ENCODE measurements around the gene CNTNAP2.

The CNTNAP2 gene

DNA sequence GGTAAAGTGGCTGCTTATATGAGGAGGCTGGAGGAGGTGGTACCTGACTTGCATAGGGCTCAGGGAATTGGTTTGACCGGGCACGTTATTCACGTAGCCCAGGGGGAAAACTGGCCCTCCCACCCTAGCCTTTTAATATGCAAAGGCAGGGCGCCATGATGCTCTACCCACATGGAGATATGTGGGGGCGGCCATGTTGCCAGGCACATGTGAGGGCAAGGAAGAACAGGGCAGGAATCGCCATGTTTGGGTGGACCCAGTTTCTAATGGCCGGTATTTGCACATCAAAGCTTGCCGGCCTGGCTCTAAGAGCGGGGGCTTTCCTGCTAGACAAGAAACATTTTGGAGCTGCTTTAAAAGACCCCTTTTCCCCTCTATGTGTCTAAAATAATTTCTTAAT, 1524.2 kb downstream of the CNTNAP2 start:
- TF ChIP-seq GATA2 (IDR thresholded peaks at IDR 0.05; ENCODE audit: low read depth, low read length) (no peak), GATA3 (IDR thresholded peaks at IDR 0.05; ENCODE audit: low read depth, low read length) (no peak)

DNA sequence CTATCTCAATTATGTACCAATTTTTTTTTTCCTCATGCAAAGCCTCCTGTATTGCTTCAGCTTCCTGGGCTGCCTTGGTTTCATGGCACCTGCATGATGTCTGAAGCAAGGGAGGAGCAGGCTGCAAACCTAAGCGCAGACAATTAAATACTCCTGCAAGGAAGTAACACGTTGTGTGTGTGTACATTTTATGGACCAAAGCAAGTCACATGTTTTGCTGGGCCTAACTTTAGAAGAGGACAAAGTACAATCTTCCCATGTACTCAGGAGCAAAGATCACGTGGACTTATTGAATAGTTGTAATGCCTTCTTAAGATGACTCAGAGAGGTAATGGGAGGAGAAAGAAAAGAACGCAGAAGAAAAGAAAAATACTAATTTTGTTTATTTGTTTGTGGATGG, 1530.0 kb downstream of the CNTNAP2 start:
- TF ChIP-seq GATA3 (IDR thresholded peaks at IDR 0.05; ENCODE audit: low read depth, low read length) = no peak
- no peak for TF ChIP-seq GATA2 (IDR thresholded peaks at IDR 0.05; ENCODE audit: low read depth, low read length)

DNA sequence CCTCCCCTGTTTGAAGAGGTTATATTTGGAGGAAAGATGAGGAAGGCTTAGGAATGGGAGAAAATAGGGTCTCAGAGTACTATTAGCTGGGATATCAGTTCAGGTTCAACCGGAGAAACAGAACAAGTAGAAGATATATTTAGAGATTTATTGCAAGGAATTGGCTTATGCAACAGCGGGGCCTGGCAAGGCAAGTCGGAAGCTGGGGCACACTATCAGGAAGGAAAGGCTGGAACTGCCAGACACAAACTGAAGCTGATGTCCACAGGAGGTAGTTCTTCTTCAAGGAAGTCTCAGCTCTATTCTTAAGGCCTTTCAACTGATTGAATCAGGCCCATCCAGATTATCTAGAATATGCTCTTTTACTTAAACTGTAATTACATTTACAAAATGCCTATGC, 1534.4 kb downstream of the CNTNAP2 start:
- TF ChIP-seq GATA3 (IDR thresholded peaks at IDR 0.05; ENCODE audit: low read depth, low read length) (no peak), GATA2 (IDR thresholded peaks at IDR 0.05; ENCODE audit: low read depth, low read length) (no peak)

DNA sequence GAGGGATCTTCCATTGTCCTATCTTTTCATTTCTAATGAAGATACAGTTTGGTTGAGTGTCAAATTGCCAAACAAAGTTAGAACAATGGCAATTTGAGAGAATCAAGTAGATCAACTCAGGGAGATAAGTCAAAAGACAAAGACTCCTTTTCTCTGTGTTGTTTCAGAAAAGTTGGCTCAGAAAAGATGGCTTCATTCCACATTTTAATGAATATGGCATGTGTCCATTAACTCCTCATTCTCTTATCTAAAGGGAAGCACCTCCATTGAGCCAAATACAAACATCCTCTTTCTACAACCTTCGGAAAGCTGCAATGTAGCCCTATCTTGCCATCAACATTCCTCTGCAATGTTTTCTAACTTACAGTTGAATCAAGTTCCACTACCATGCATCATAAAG, 1535.0 kb downstream of the CNTNAP2 start:
- no peak for TF ChIP-seq GATA3 (IDR thresholded peaks at IDR 0.05; ENCODE audit: low read depth, low read length)
- no peak for TF ChIP-seq GATA2 (IDR thresholded peaks at IDR 0.05; ENCODE audit: low read depth, low read length)

DNA sequence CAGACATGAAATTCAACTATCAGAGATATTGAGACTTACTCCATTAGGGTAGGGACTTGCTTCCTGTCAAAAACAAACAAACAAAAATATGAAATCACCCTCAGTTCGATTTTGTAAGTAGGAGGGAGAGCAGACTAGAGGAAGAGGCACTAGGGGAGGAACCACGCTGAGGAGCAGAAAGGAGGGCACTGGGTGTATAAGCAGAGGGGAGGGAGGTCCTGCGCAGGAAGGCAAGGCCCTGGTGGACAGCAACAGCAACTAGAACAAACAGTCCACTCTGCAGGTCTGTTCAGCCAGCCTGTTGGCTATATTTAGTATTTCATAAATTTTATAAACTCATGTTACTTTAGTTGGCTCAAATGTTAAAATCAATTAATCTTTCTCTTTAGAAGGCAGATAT, 1536.9 kb downstream of the CNTNAP2 start:
- TF ChIP-seq GATA3 (IDR thresholded peaks at IDR 0.05; ENCODE audit: low read depth, low read length) = no peak
- TF ChIP-seq GATA2 (IDR thresholded peaks at IDR 0.05; ENCODE audit: low read depth, low read length) = no peak

DNA sequence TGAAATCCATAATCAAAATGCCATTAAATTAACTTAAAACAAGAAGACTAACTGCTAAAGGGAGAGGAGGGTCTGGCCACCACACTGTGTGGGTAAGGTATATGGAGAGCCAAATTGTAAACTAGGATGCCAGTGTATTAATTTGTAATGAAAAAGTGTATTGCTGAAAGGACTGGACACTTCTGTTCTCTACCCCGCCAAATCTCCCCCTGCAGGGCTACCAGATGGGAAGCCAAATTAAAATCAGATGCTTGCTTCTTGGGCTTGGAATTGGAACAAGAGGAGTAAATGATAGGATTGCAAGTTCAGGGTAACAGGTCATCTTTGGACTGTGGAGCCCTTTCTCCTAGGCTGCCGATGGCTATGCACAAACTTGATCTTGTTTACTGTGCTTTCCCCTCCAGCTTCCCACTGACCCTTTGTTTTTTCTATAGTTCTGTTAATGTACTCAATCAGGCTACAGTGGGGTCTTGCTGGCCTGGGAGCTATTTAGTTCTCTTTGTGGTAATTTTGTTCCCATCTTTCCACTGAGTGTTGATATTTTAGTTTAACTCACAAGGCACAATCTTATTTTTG, 1541.9 kb downstream of the CNTNAP2 start:
- TF ChIP-seq GATA3 (IDR thresholded peaks at IDR 0.05; ENCODE audit: low read depth, low read length) (0 out of 2 replicates have a peak, but pooled peaks have one; percentile 27), GATA2 (IDR thresholded peaks at IDR 0.05; ENCODE audit: low read depth, low read length) (peak; percentile 46)

DNA sequence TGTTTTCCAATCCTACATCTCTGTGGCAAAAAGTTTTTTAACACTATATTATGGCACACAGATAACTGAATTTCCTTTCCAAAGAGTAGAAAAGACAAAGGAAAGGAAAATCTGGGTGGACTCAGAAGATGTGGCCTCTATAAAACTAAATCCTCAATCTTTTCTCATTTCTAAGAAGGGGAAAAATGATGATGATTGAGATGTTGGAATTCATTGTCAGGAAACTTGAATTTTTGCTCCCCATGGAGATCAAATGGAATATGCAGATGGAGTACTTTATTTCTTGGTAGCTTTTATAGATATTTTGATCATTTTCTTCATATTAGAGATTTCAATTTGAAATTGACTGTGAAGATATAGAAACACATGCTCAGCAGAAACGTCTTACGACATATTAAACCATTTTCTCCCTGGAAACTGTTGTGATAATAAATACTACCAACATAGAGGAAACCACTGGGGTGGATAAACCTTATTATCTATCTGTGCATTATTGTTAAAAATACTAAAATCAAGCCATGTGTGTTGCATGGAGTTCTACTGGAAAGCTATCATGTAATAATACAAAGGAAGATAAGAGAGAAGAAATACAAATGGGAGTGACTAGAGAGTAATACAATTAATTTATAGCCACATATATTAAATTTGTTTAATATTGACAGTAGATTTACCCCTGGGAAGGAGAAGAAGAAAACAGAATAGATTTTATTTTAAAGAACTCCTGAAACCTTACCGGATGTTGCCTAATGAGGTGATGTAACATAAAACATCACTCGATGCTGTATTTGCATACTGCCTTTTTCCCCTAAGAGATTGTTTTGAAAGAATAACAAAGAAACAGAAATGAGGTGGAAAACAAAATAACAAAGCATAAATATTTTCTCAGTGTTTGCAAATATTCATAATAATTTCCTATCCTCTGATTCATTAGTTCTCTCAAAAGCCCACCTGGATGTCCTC, 1542.7 kb downstream of the CNTNAP2 start:
- TF ChIP-seq GATA3 (IDR thresholded peaks at IDR 0.05; ENCODE audit: low read depth, low read length) (no peak), GATA2 (IDR thresholded peaks at IDR 0.05; ENCODE audit: low read depth, low read length) (no peak)

DNA sequence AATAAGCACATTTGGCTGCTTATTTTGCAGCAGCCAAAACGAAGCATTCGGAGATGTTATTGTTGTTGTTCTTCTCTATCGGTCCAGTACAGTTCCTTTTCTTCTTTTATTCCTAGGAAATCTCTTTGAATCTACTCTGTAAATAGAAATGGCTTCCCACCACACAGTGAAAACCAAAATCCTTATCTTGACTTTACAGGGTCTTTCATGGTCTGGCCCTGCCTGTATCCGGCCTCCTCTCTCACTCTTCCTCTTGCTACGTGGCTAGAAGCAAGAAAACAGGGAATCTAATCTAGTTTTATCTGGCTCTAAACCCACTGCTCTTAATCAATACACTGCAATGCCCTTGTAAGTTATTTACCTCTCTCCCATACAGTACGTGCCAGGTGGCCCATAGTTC, 1547.9 kb downstream of the CNTNAP2 start:
- TF ChIP-seq GATA3 (IDR thresholded peaks at IDR 0.05; ENCODE audit: low read depth, low read length) (no peak), GATA2 (IDR thresholded peaks at IDR 0.05; ENCODE audit: low read depth, low read length) (no peak)

DNA sequence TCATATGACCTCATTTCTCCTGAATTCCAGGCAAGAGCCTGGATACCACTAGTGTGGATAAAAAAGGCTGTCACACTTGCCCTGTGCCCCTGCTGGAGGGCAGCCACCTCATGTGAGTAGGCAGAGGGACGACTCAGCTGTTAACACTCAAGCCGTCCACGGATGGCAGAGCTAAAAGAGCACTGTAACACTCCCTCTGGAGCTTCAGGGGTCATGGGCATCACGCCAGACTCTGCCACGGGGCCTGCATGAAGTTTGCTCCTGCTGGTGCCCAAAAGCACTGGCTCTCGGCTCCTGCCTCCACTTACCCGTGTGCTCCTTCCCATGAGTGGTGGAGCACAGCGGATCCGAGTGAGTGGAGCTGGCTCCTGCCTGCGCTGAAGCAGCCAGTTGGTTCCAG, 1554.2 kb downstream of the CNTNAP2 start:
- TF ChIP-seq GATA2 (IDR thresholded peaks at IDR 0.05; ENCODE audit: low read depth, low read length) = no peak
- no peak for TF ChIP-seq GATA3 (IDR thresholded peaks at IDR 0.05; ENCODE audit: low read depth, low read length)

DNA sequence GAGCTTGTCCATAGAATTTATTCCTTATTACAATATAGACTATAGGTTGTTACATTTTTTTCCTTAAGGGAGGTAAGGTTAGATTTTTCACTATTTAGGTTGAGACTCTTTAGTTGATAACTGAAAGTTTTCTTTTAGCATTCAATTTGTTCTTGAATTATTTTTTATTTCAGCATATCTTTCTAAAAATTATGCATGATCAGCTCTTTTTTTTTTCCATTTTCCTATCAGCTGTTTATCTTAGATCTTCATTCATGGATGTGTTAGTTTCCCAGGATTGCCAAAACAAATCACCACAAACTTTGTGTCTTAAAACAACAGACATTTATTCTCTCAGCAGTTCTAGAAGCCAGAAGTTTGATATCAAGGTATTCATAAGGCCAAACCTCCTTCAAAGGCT, 1558.1 kb downstream of the CNTNAP2 start:
- TF ChIP-seq GATA3 (IDR thresholded peaks at IDR 0.05; ENCODE audit: low read depth, low read length) (no peak), GATA2 (IDR thresholded peaks at IDR 0.05; ENCODE audit: low read depth, low read length) (no peak)

DNA sequence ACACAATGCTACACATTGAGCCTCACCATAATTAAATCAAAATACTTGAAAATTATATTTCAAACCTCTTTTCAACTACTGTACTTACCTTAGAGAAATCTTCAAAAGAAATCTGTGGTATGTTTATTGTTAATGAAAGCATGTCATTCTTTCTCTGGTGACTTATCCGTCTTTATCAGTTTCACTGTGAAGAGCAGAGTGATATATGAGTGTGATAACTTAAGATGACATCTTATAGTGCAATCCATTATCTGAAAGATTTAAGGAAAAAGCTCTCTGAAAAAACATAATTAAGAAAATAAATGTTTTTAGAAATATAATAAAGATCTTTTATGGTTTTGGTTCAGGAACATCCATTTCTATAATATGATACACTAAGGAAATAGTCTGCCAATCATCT, 1562.3 kb downstream of the CNTNAP2 start:
- no peak for TF ChIP-seq GATA2 (IDR thresholded peaks at IDR 0.05; ENCODE audit: low read depth, low read length)
- no peak for TF ChIP-seq GATA3 (IDR thresholded peaks at IDR 0.05; ENCODE audit: low read depth, low read length)

DNA sequence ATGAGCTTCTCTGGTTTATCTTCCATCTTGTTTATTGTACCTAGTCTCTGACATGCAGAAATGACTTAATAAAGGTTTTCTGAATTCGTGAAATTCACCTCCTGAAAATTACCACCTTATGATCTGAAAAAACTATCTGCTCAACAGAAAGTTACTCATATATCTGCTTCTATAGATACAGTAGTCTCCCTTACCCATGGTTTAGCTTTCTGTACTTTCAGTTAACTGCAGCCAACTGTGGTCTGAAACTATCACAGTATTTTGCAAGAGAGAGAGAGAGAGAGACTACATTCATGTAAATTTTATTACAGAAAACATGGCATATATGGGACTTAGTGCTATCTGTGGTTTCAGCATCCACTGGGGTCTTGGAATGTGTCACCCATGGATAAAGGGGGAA, 1564.9 kb downstream of the CNTNAP2 start:
- TF ChIP-seq GATA3 (IDR thresholded peaks at IDR 0.05; ENCODE audit: low read depth, low read length) (no peak), GATA2 (IDR thresholded peaks at IDR 0.05; ENCODE audit: low read depth, low read length) (no peak)

DNA sequence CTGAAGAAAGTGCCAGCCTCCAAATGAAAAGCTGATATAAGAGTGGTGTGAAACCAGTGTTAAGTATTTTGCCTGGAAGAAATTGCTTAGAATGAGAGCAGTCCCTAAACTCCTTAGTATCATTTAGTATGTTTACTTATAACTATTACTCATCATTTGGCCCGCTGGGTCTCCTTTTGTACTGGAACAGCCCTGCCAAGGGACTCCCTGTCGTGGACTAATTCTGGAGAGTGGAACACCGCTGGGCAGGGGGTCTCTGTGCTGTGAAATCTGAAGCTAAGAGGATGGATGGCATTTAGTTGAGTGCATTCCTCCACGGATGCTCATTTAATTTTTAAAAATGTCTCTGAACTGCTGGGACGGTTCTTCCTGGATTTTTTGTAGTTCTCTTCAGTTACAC, 1584.1 kb downstream of the CNTNAP2 start:
- no peak for TF ChIP-seq GATA3 (IDR thresholded peaks at IDR 0.05; ENCODE audit: low read depth, low read length)
- TF ChIP-seq GATA2 (IDR thresholded peaks at IDR 0.05; ENCODE audit: low read depth, low read length) = no peak

DNA sequence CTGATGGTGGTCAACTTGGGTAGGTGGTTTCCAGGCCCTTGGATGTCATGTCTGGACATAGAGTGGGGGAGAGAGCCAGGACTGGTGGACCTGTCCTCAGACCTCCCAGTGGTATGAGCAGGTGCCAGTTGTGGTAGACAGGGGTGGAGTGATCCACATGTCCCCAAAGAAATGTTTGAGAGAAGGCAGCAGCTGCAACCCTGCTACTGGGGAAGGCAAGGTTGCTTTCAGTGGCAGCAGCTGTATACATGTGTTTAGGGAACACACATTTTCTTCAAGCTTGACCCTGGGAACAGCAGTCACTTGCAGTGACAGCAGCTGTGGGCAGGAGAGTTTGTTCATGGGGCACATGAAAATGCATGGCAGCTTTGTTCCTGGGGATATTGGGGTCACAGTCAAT, 1591.3 kb downstream of the CNTNAP2 start:
- TF ChIP-seq GATA2 (IDR thresholded peaks at IDR 0.05; ENCODE audit: low read depth, low read length) = no peak
- TF ChIP-seq GATA3 (IDR thresholded peaks at IDR 0.05; ENCODE audit: low read depth, low read length) = no peak

DNA sequence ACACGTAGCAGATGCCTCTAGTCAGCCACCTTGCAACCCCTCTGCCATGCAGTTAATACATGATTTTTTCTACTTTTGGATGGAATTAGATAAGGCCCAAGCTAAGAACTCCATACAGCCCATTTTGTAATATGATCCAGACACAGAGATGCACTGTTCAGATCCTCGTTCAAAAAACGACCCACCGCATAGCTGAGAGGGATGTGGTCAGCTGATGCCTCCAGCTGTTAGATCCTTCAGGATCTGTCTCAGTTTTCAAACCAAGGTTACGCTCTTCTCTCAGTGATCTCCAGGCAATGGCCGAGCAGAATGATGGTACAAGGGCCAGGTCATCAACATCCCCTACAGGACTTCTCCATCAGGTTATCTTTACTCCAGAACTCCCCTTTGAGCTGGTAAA, 1592.3 kb downstream of the CNTNAP2 start:
- TF ChIP-seq GATA2 (IDR thresholded peaks at IDR 0.05; ENCODE audit: low read depth, low read length) (no peak), GATA3 (IDR thresholded peaks at IDR 0.05; ENCODE audit: low read depth, low read length) (no peak)
